GM12878 (cell line): ENCODE measurements around the gene GRIK1. TPM values are rescaled to one million over a fixed set of nuclear protein-coding genes. Genes with fewer than 3 reads are reported as not detected.

Experiments used
- ATAC-seq: fragments of 200-7000 bp; cut with Tn5 transposase; 3 replicates; pipeline ENCODE4 v1.9.1; 2020; ENCODE audit warnings: mild to moderate bottlenecking, moderate library complexity
- BruUV-seq: library from RNA; stranded (reverse); fragments of 400-500 nt; replicated peaks from 2 replicates; lab custom pipeline; 2021; lab: Mats Ljungman, UMichigan
- CTCF ChIA-PET: fragments of 300-600 bp; sonication (Branson Sonifier 250); formaldehyde crosslinking; extraction: SDS; loops from one replicate; lab custom pipeline; 2021; ENCODE audit warnings: inconsistent platforms; lab: Yijun Ruan, JAX
- POLR2A ChIA-PET: fragments of 350-600 bp; formaldehyde crosslinking; extraction: SDS; loops from one replicate; lab custom pipeline; 2021; ENCODE audit warnings: inconsistent platforms; lab: Charles Lee
- RAD21 ChIA-PET: fragments of 300-600 bp; sonication (Branson Sonifier 250); formaldehyde crosslinking; loops from one replicate; lab custom pipeline; 2023; ENCODE audit warnings: antibody characterized with exemption; ENCODE audit not compliant: unreplicated experiment; lab: Charles Lee
- SMC1A ChIA-PET: fragments of 300-600 bp; sonication (Branson Sonifier 250); formaldehyde crosslinking; loops from one replicate; lab custom pipeline; 2023; ENCODE audit not compliant: unreplicated experiment, uncharacterized antibody; lab: Charles Lee
- DNase-seq: peaks from one replicate; pipeline ENCODE4 v3.0.0-alpha.2; 2011; ENCODE audit warnings: low read depth, low spot score
- FAIRE-seq: peaks from 3 replicates; lab custom pipeline; 2011; peaks lifted over from hg19 to GRCh38; lab: Jason Lieb, UNC
- H2AFZ ChIP-seq: 2 replicates; pipeline ENCODE4 v1.6.0; 2011; ENCODE audit warnings: low read depth, low read length, control low read depth; ENCODE audit not compliant: control insufficient read depth
- H3K27ac ChIP-seq: 2 replicates; pipeline ENCODE4 v1.5.1; 2011; ENCODE audit warnings: control low read depth; ENCODE audit not compliant: control insufficient read depth, insufficient read depth
- H3K27me3 ChIP-seq, 2 experiments: replicated peaks in 1 of 2; 2 replicates each; pipeline versions ENCODE4 v1.6.0 to v1.6.1; 2011; ENCODE audit warnings: low read length in 1 of 2; ENCODE audit not compliant: control insufficient read depth in 2 of 2, insufficient read depth in 2 of 2
- H3K36me3 ChIP-seq, 2 experiments: 2 replicates each; pipeline ENCODE4 v1.5.1; 2011; ENCODE audit warnings: low read length in 1 of 2; ENCODE audit not compliant: control insufficient read depth in 2 of 2, insufficient read depth in 2 of 2
- H3K4me1 ChIP-seq: 2 replicates; pipeline ENCODE4 v1.6.1; 2011; ENCODE audit warnings: mild to moderate bottlenecking, low read length, moderate library complexity, mixed read lengths; ENCODE audit not compliant: control insufficient read depth, insufficient read depth
- H3K4me2 ChIP-seq: 2 replicates; pipeline ENCODE4 v1.6.0; 2011; ENCODE audit warnings: control low read depth; ENCODE audit not compliant: control insufficient read depth, insufficient read depth
- H3K4me3 ChIP-seq: fragments of 200-600 bp; sonication (generic); 2 replicates; pipeline ENCODE4 v1.5.1; 2016
- H3K79me2 ChIP-seq: 2 replicates; pipeline ENCODE4 v1.6.0; 2011; ENCODE audit warnings: low read length; ENCODE audit not compliant: control insufficient read depth, insufficient read depth
- H3K9ac ChIP-seq: 2 replicates; pipeline ENCODE4 v1.8.0; 2011; ENCODE audit warnings: low read length, control low read depth, mixed read lengths; ENCODE audit not compliant: control insufficient read depth, insufficient read depth
- H3K9me3 ChIP-seq: replicated peaks from 3 replicates; pipeline ENCODE4 v1.5.1; 2011; ENCODE audit warnings: mild to moderate bottlenecking, low read length; ENCODE audit not compliant: control insufficient read depth, insufficient read depth
- H4K20me1 ChIP-seq: 2 replicates; pipeline ENCODE4 v1.6.0; 2011; ENCODE audit not compliant: control insufficient read depth, insufficient read depth
- BRCA1 ChIP-seq: IDR thresholded peaks from 2 replicates; pipeline ENCODE4 v1.6.1; 2011; ENCODE audit warnings: low read depth, low read length, improper control_type of control experiment
- CREB1 ChIP-seq: IDR thresholded peaks from 2 replicates; pipeline ENCODE4 v1.6.1; 2012; ENCODE audit warnings: low read depth, mild to moderate bottlenecking, inconsistent platforms
- GATAD2B ChIP-seq: fragments of 450-650 bp; conservative IDR thresholded peaks from 2 replicates; pipeline ENCODE4 v1.6.1; 2017; ENCODE audit warnings: low read depth, mild to moderate bottlenecking, moderate library complexity
- LARP7 ChIP-seq: fragments of 450-650 bp; IDR thresholded peaks from 2 replicates; pipeline ENCODE4 v1.6.1; 2017; ENCODE audit warnings: mild to moderate bottlenecking
- MEF2B ChIP-seq: fragments of 450-650 bp; IDR thresholded peaks from 2 replicates; pipeline ENCODE4 v1.6.1; 2018; ENCODE audit warnings: mild to moderate bottlenecking, moderate library complexity; ENCODE audit not compliant: partially characterized antibody, poor library complexity, severe bottlenecking
- SMAD5 ChIP-seq: IDR thresholded peaks from 2 replicates; pipeline ENCODE4 v1.6.1; 2016; ENCODE audit warnings: antibody characterized with exemption, low read depth
- STAT3 ChIP-seq: IDR thresholded peaks from 2 replicates; pipeline ENCODE4 v1.6.1; 2011; ENCODE audit warnings: low read depth, low read length, improper control_type of control experiment
- ZNF24 ChIP-seq: fragments of 450-650 bp; IDR thresholded peaks from 2 replicates; pipeline ENCODE4 v1.6.1; 2017; ENCODE audit warnings: antibody characterized with exemption, mild to moderate bottlenecking
- ZNF274 ChIP-seq: IDR thresholded peaks from one replicate; pipeline ENCODE4 v1.8.0; 2011; ENCODE audit not compliant: insufficient read length, insufficient read depth
- WGBS: methylation state at CpG from one replicate; pipeline ENCODE4 v1.1.6; 2016; ENCODE audit warnings: low lambda C conversion rate; ENCODE audit not compliant: insufficient replicate concordance, insufficient coverage; ENCODE audit errors: missing lambda C conversion rate; 5-methylcytosine and 5-hydroxymethylcytosine counted together
- in situ Hi-C: fragments of 300-500 bp; cut with MboI; formaldehyde crosslinking; loops from 9 replicates; pipeline ENCODE4 v1.14.3; 2018; ENCODE audit warnings: mixed read lengths
- intact Hi-C: fragments of 100-400 bp; cut with micrococcal nuclease; formaldehyde crosslinking; loops from one replicate; pipeline ENCODE4 v1.14.2; 2022; ENCODE audit not compliant: unreplicated experiment
- polyA plus RNA-seq, 11 experiments: library from polyadenylated mRNA; depleted of rRNA in 4 of 11; unstranded in 6 of 11; stranded (reverse) in 5 of 11; fragments of >200 nt; fragmentation: Nextera tagmentation in 4 of 11; fragmentation: Illumina TruSeq in 1 of 11; extraction: Ambion mirVana in 4 of 11; extraction: Trizol in 1 of 11; gene quantifications; 1 replicate in 1 of 11; 2 replicates in 10 of 11; pipeline versions ENCODE4 v1.2.1 to v1.2.3, GENCODE V29; 2011 to 2016; ENCODE audit warnings: inconsistent platforms in 2 of 11, missing spikeins in 2 of 11, low read depth in 1 of 11
- total RNA-seq, 4 experiments: library from RNA; depleted of rRNA in 3 of 4; stranded (reverse); fragments of >200 nt in 3 of 4; fragmentation: Illumina TruSeq in 1 of 4; extraction: Trizol in 1 of 4; gene quantifications; 2 replicates each; pipeline versions ENCODE4 v1.2.1 to v1.2.3, GENCODE V29; 2013 to 2021
- TF ChIP-seq, protein P1 (sequence below): IDR thresholded peaks from 2 replicates; pipeline ENCODE4 v1.6.1; 2011; ENCODE audit warnings: borderline replicate concordance, low read depth, mild to moderate bottlenecking, moderate library complexity, mixed read lengths, low read length; ENCODE audit not compliant: insufficient read depth; ENCODE audit errors: extremely low read length
- TF ChIP-seq, protein P2 (sequence below): IDR thresholded peaks from 2 replicates; pipeline ENCODE4 v1.6.1; 2011; ENCODE audit warnings: mild to moderate bottlenecking, low read depth, low read length, moderate library complexity; ENCODE audit not compliant: insufficient replicate concordance
- TF ChIP-seq, protein P3 (sequence below): IDR thresholded peaks from 2 replicates; pipeline ENCODE4 v1.6.1; 2011; ENCODE audit warnings: low read depth, low read length, improper control_type of control experiment, borderline replicate concordance
- TF ChIP-seq, protein P4 (sequence below): fragments of 450-650 bp; IDR thresholded peaks from 2 replicates; pipeline ENCODE4 v1.6.1; 2017; ENCODE audit warnings: mild to moderate bottlenecking

The GRIK1 gene
- total and polyA plus RNA-seq, 10 of the 15 experiments (the other 5 are each of a cell fraction or from before 2014, with no cell fraction given): 0.05 to 0.13 (median 0.09) TPM; not detected in 7

DNA sequence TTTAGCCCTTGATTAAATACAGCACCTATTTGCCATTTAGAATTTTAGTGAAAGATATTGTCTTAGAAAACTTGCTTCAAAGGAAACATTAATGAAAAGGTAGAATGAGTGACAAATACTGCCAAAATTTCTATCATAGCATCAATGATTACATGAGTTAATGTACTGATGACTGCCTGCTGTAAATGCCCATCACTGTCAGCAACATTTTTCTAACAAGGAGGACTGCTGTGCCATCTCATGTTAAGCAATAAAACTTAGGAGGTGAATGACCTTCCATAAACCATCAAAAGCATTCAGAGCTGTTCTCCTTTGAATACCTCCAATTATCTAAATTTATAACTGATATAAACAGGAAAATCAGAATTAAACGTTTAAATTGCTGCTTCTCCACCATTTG lies 54.3 kb downstream of the GRIK1 start:
- FAIRE-seq (no peak), DNase-seq (no peak), ATAC-seq (no peak)
- WGBS: 0% methylated on average over 1 of the region's 1 CpG
- CTCF ChIA-PET: no interaction called here
- no peaks in the 10 kb centered on the region for H3K4me1 ChIP-seq
- POLR2A ChIA-PET: no interaction called here
- no TSS peak for BruUV-seq
- H2AFZ ChIP-seq: no peak overlapping the region
- RAD21 ChIA-PET: no interaction called here
- no peaks in the 10 kb centered on the region for H3K27me3 ChIP-seq
- H3K4me3 ChIP-seq: no peak overlapping the region
- SMC1A ChIA-PET: no interaction called here
- in situ Hi-C loops (no loop called here), intact Hi-C loops (no loop called here)
- no peak overlapping the region for H3K4me2 ChIP-seq
- H3K9ac ChIP-seq: no peak overlapping the region
- H3K79me2 ChIP-seq: no peaks in the 10 kb centered on the region
- H3K36me3 ChIP-seq: no peaks in the 10 kb centered on the region
- H3K9me3 ChIP-seq: no peaks in the 10 kb centered on the region
- no peaks in the 10 kb centered on the region for H4K20me1 ChIP-seq
- H3K27ac ChIP-seq: no peak overlapping the region
- TF ChIP-seq, protein P1, sequence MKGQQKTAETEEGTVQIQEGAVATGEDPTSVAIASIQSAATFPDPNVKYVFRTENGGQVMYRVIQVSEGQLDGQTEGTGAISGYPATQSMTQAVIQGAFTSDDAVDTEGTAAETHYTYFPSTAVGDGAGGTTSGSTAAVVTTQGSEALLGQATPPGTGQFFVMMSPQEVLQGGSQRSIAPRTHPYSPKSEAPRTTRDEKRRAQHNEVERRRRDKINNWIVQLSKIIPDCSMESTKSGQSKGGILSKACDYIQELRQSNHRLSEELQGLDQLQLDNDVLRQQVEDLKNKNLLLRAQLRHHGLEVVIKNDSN: no peak
- TF ChIP-seq SMAD5: no peak

DNA sequence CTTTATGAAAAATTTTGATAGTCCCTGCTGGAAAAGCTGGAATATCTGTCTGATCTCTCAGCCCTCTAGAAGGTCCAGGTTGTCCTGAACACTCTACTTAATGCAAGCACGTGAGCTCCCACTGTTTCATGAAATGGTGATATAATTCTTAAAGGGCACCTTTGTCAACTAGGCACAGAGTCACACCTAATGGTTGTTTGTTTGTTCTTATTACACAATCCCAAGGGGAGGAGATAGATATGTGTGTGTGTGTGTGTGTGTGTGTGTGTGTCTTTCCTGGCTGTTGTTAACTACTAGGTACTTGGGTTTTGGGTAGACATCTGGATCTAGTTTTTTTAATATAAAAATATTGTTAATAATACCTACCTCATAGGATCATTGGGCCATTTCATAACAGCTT lies 63.9 kb downstream of the GRIK1 start:
- ATAC-seq (no peak), DNase-seq (no peak), FAIRE-seq (no peak)
- 0% methylated on average over 1 of the region's 1 CpG for WGBS
- Histone ChIP-seq H3K4me1 (no peaks in the 10 kb centered on the region), H2AFZ (no peak overlapping the region), H3K4me2 (no peak overlapping the region), H3K27me3 (no peaks in the 10 kb centered on the region), H3K27ac (no peak overlapping the region), H3K9me3 (no peaks in the 10 kb centered on the region), H3K79me2 (no peaks in the 10 kb centered on the region), H4K20me1 (no peaks in the 10 kb centered on the region), H3K4me3 (no peak overlapping the region), H3K36me3 (no peaks in the 10 kb centered on the region), H3K9ac (no peak overlapping the region)
- intact Hi-C loops (no loop called here), in situ Hi-C loops (no loop called here)
- POLR2A ChIA-PET: no interaction called here
- SMC1A ChIA-PET: no interaction called here
- RAD21 ChIA-PET: no interaction called here
- no TSS peak for BruUV-seq
- CTCF ChIA-PET: no interaction called here
- TF ChIP-seq BRCA1 (no peak), ZNF24 (no peak), STAT3 (no peak), ZNF274 (no peak), MEF2B (no peak), LARP7 (no peak), CREB1 (no peak), GATAD2B (no peak)
- TF ChIP-seq, protein P2, sequence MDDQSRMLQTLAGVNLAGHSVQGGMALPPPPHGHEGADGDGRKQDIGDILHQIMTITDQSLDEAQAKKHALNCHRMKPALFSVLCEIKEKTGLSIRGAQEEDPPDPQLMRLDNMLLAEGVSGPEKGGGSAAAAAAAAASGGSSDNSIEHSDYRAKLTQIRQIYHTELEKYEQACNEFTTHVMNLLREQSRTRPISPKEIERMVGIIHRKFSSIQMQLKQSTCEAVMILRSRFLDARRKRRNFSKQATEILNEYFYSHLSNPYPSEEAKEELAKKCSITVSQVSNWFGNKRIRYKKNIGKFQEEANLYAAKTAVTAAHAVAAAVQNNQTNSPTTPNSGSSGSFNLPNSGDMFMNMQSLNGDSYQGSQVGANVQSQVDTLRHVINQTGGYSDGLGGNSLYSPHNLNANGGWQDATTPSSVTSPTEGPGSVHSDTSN: no peak
- TF ChIP-seq, protein P3, sequence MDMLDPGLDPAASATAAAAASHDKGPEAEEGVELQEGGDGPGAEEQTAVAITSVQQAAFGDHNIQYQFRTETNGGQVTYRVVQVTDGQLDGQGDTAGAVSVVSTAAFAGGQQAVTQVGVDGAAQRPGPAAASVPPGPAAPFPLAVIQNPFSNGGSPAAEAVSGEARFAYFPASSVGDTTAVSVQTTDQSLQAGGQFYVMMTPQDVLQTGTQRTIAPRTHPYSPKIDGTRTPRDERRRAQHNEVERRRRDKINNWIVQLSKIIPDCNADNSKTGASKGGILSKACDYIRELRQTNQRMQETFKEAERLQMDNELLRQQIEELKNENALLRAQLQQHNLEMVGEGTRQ: no peak
- TF ChIP-seq, protein P4, sequence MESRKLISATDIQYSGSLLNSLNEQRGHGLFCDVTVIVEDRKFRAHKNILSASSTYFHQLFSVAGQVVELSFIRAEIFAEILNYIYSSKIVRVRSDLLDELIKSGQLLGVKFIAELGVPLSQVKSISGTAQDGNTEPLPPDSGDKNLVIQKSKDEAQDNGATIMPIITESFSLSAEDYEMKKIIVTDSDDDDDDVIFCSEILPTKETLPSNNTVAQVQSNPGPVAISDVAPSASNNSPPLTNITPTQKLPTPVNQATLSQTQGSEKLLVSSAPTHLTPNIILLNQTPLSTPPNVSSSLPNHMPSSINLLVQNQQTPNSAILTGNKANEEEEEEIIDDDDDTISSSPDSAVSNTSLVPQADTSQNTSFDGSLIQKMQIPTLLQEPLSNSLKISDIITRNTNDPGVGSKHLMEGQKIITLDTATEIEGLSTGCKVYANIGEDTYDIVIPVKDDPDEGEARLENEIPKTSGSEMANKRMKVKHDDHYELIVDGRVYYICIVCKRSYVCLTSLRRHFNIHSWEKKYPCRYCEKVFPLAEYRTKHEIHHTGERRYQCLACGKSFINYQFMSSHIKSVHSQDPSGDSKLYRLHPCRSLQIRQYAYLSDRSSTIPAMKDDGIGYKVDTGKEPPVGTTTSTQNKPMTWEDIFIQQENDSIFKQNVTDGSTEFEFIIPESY: no peak
